K562 (cell line): ENCODE results near the gene KRTAP16-1.

Source experiments
- CTCF ChIP-seq, 3 experiments: IDR thresholded peaks in 2 of 3; conservative IDR thresholded peaks in 1 of 3; 2 replicates each; pipeline ENCODE4 v1.5.1; 2011 to 2012; ENCODE audit warnings: low read length in 3 of 3, mild to moderate bottlenecking in 3 of 3, control low read depth in 2 of 3, improper control_type of control experiment in 1 of 3, inconsistent platforms in 1 of 3, low read depth in 1 of 3, mixed read lengths in 1 of 3, moderate library complexity in 1 of 3; ENCODE audit not compliant: insufficient read depth in 2 of 3
- E2F6 ChIP-seq, 2 experiments: IDR thresholded peaks; 2 replicates each; pipeline ENCODE4 v1.6.1; 2011; ENCODE audit warnings: borderline replicate concordance in 1 of 2, control low read depth in 1 of 2, low read depth in 1 of 2, low read length in 1 of 2, mild to moderate bottlenecking in 1 of 2, mixed read lengths in 1 of 2, moderate library complexity in 1 of 2; ENCODE audit not compliant: insufficient read depth in 1 of 2, insufficient read length in 1 of 2, poor library complexity in 1 of 2, severe bottlenecking in 1 of 2; ENCODE audit errors: extremely low read depth in 1 of 2
- EP300 ChIP-seq: IDR thresholded peaks from 2 replicates; pipeline ENCODE4 v1.6.1; 2012; ENCODE audit warnings: low read length, improper control_type of control experiment
- GATAD2B ChIP-seq: fragments of 450-650 bp; IDR thresholded peaks from 2 replicates; pipeline ENCODE4 v1.6.1; 2017; ENCODE audit warnings: mild to moderate bottlenecking, borderline replicate concordance
- MAFG ChIP-seq: fragments of 450-650 bp; conservative IDR thresholded peaks from 2 replicates; pipeline ENCODE4 v1.6.1; 2016; ENCODE audit warnings: missing genetic modification characterization, missing compliant biosample characterization
- MTA3 ChIP-seq: fragments of 450-650 bp; formaldehyde crosslinking; IDR thresholded peaks from 2 replicates; pipeline ENCODE4 v1.6.1; 2017; ENCODE audit warnings: mild to moderate bottlenecking, borderline replicate concordance
- ZNF274 ChIP-seq: IDR thresholded peaks from 2 replicates; pipeline ENCODE4 v1.6.1; 2011; ENCODE audit warnings: low read depth, mild to moderate bottlenecking, low read length, moderate library complexity, borderline replicate concordance

- no peak for TF ChIP-seq CTCF (IDR thresholded peaks at IDR 0.05 in 2 of 3, conservative IDR thresholded peaks at IDR 0.05 in 1 of 3; ENCODE audit: insufficient read depth in 2 of 3, low read depth in 1 of 3, low read length in 3 of 3)
- TF ChIP-seq ZNF274 = no peak
- TF ChIP-seq EP300 = no peak
- TF ChIP-seq E2F6 (IDR thresholded peaks at IDR 0.05; ENCODE audit: borderline replicate concordance in 1 of 2, extremely low read depth in 1 of 2, insufficient read depth in 1 of 2, insufficient read length in 1 of 2, low read depth in 1 of 2, low read length in 1 of 2, poor library complexity in 1 of 2, severe bottlenecking in 1 of 2) = no peak
- TF ChIP-seq GATAD2B = no peak
- TF ChIP-seq MTA3 = no peak
- TF ChIP-seq MAFG (tag) = no peak
Measured at GRCh38 chr17:41307647-41308046, 1.5 kb downstream of the KRTAP16-1 start.
